PC-3 (cell line): ENCODE results near the gene TANC1.

Experiments
- EZH2 ChIP-seq: fragments of 300-600 bp; sonication (generic); IDR thresholded peaks from one replicate; pipeline ENCODE4 v1.6.1; 2017; ENCODE audit warnings: antibody characterized with exemption, mild to moderate bottlenecking, low read length; ENCODE audit not compliant: unreplicated experiment
- EZH2phosphoT487 ChIP-seq: fragments of 300-600 bp; sonication (generic); IDR thresholded peaks from 2 replicates; pipeline ENCODE4 v1.6.1; 2018; ENCODE audit warnings: mild to moderate bottlenecking, antibody characterized with exemption, low read length, borderline replicate concordance
- TF ChIP-seq, protein P1 (sequence below): fragments of 300-600 bp; sonication (generic); conservative IDR thresholded peaks from 2 replicates; pipeline ENCODE4 v1.5.1; 2017; ENCODE audit warnings: antibody characterized with exemption, low read depth, mild to moderate bottlenecking, low read length

DNA sequence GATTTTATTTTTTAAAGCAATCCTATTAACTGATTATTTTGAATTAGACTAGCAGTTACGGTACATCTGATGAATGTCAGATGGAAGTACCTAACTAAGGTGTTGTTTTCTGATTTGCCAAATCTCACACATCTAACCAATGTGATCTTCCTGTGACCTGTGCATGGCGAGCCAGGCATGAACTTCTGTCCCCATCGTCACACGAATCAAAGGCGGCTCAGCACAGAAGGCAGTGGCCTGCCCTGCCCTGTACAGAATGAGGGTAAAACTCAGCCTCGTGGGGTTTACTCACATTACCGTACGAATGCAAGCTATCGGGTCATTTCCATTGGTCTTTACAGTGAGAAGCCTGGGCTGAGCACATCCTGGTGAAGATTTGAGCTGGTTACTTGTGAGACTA lies 230.8 kb downstream of the TANC1 start:
- TF ChIP-seq, protein P1, sequence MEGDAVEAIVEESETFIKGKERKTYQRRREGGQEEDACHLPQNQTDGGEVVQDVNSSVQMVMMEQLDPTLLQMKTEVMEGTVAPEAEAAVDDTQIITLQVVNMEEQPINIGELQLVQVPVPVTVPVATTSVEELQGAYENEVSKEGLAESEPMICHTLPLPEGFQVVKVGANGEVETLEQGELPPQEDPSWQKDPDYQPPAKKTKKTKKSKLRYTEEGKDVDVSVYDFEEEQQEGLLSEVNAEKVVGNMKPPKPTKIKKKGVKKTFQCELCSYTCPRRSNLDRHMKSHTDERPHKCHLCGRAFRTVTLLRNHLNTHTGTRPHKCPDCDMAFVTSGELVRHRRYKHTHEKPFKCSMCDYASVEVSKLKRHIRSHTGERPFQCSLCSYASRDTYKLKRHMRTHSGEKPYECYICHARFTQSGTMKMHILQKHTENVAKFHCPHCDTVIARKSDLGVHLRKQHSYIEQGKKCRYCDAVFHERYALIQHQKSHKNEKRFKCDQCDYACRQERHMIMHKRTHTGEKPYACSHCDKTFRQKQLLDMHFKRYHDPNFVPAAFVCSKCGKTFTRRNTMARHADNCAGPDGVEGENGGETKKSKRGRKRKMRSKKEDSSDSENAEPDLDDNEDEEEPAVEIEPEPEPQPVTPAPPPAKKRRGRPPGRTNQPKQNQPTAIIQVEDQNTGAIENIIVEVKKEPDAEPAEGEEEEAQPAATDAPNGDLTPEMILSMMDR: no peak
- TF ChIP-seq EZH2: no peak
- no peak for TF ChIP-seq EZH2phosphoT487
